ENCODE data around the gene KCNJ5. TPM values are rescaled to one million over a fixed set of nuclear protein-coding genes. Genes with fewer than 3 reads are reported as not detected.

KCNJ5 gene
- total and polyA plus RNA-seq, 5 experiments from 2014 or later: not detected

- H3K27ac Mint-ChIP-seq: peak overlapping the region in 1 of 10 donors; percentile 64
- DNase-seq: no peak
- no peaks in the 10 kb centered on the region for H3K9me3 Mint-ChIP-seq
- H3K27me3 Mint-ChIP-seq: peaks cover 27 to 72% (median 63%) of the 10 kb centered on the region in 5 donors
- no peak for ATAC-seq
- POLR2A ChIA-PET: interaction anchor here (0.7 kb wide), 2 partner anchors 11 kb away, joined by 4 read pairs; no protein-coding TSS in a partner anchor
- H3K36me3 Mint-ChIP-seq: peaks cover 0 to 2% (median 0%) of the 10 kb centered on the region in 3 donors
- H3K4me1 Mint-ChIP-seq: peaks cover 0 to 19% (median 10%) of the 10 kb centered on the region in 4 donors
- H3K4me3 Mint-ChIP-seq: peak overlapping the region in 8 of 10 donors; percentile 27 to 86 (median 62)
These were observed 800 bp downstream of the KCNJ5 start for GRCh38 chr11:128891913-128892398.

- H3K27ac Mint-ChIP-seq: no peak overlapping the region
- DNase-seq: no peak
- H3K36me3 Mint-ChIP-seq: peaks cover 0 to 2% (median 0%) of the 10 kb centered on the region in 3 donors
- no peaks in the 10 kb centered on the region for H3K9me3 Mint-ChIP-seq
- POLR2A ChIA-PET: no interaction called here
- H3K4me3 Mint-ChIP-seq: no peak overlapping the region
- H3K4me1 Mint-ChIP-seq: peaks cover 0 to 17% (median 10%) of the 10 kb centered on the region in 4 donors
- no peak for ATAC-seq
- H3K27me3 Mint-ChIP-seq: peaks cover 25 to 64% (median 60%) of the 10 kb centered on the region in 5 donors
These were observed 1.9 kb downstream of the KCNJ5 start for GRCh38 chr11:128892866-128893565.

GRCh38 chr11:128893578-128894285 lies 2.6 kb downstream of the KCNJ5 start:
- H3K27me3 Mint-ChIP-seq: peaks cover 20 to 57% (median 53%) of the 10 kb centered on the region in 5 donors
- ATAC-seq: no peak
- peaks cover 0 to 17% (median 10%) of the 10 kb centered on the region in 4 donors for H3K4me1 Mint-ChIP-seq
- no peak overlapping the region for H3K4me3 Mint-ChIP-seq
- DNase-seq: no peak
- peaks cover 0 to 2% (median 0%) of the 10 kb centered on the region in 3 donors for H3K36me3 Mint-ChIP-seq
- POLR2A ChIA-PET: no interaction called here
- no peak overlapping the region for H3K27ac Mint-ChIP-seq
- no peaks in the 10 kb centered on the region for H3K9me3 Mint-ChIP-seq

- H3K4me3 Mint-ChIP-seq: no peak overlapping the region
- peaks cover 20 to 54% (median 49%) of the 10 kb centered on the region in 5 donors for H3K27me3 Mint-ChIP-seq
- POLR2A ChIA-PET: no interaction called here
- no peaks in the 10 kb centered on the region for H3K9me3 Mint-ChIP-seq
- peaks cover 0 to 2% (median 0%) of the 10 kb centered on the region in 3 donors for H3K36me3 Mint-ChIP-seq
- DNase-seq: no peak
- H3K4me1 Mint-ChIP-seq: peaks cover 0 to 17% (median 10%) of the 10 kb centered on the region in 4 donors
- ATAC-seq: no peak
- H3K27ac Mint-ChIP-seq: no peak overlapping the region
These were observed 3.1 kb downstream of the KCNJ5 start for GRCh38 chr11:128894286-128894681.

GRCh38 chr11:128894685-128895084 lies 3.5 kb downstream of the KCNJ5 start:
- Mint-ChIP-seq H3K9me3 (no peaks in the 10 kb centered on the region), H3K27ac (no peak overlapping the region), H3K4me1 (peaks cover 0 to 17% (median 10%) of the 10 kb centered on the region in 4 donors), H3K36me3 (peaks cover 0 to 2% (median 0%) of the 10 kb centered on the region in 3 donors), H3K4me3 (no peak overlapping the region), H3K27me3 (peaks cover 17 to 52% (median 45%) of the 10 kb centered on the region in 5 donors)
- ATAC-seq (no peak), DNase-seq (no peak)
- POLR2A ChIA-PET: no interaction called here

GRCh38 chr11:128895526-128895925 lies 4.4 kb downstream of the KCNJ5 start:
- POLR2A ChIA-PET: no interaction called here
- Mint-ChIP-seq H3K36me3 (peaks cover 0 to 2% (median 0%) of the 10 kb centered on the region in 3 donors), H3K4me3 (no peak overlapping the region), H3K9me3 (no peaks in the 10 kb centered on the region), H3K27me3 (peaks cover 16 to 46% (median 38%) of the 10 kb centered on the region in 5 donors), H3K4me1 (peaks cover 0 to 15% (median 10%) of the 10 kb centered on the region in 4 donors), H3K27ac (no peak overlapping the region)
- DNase-seq (no peak), ATAC-seq (no peak)

GRCh38 chr11:128896356-128896755 lies 5.2 kb downstream of the KCNJ5 start:
- H3K4me1 Mint-ChIP-seq: peaks cover 0 to 11% (median 7%) of the 10 kb centered on the region in 4 donors
- ATAC-seq (no peak), DNase-seq (no peak)
- H3K4me3 Mint-ChIP-seq: no peak overlapping the region
- POLR2A ChIA-PET: no interaction called here
- no peak overlapping the region for H3K27ac Mint-ChIP-seq
- no peaks in the 10 kb centered on the region for H3K9me3 Mint-ChIP-seq
- peaks cover 13 to 45% (median 34%) of the 10 kb centered on the region in 5 donors for H3K27me3 Mint-ChIP-seq
- H3K36me3 Mint-ChIP-seq: peaks cover 0 to under 1% (median 0%) of the 10 kb centered on the region in 3 donors

GRCh38 chr11:128897826-128898225 lies 6.7 kb downstream of the KCNJ5 start:
- H3K9me3 Mint-ChIP-seq: no peaks in the 10 kb centered on the region
- no peak for ATAC-seq
- no peak overlapping the region for H3K27ac Mint-ChIP-seq
- H3K4me3 Mint-ChIP-seq: no peak overlapping the region
- POLR2A ChIA-PET: no interaction called here
- no peaks in the 10 kb centered on the region for H3K36me3 Mint-ChIP-seq
- peaks cover 0 to 3% (median 2%) of the 10 kb centered on the region in 4 donors for H3K4me1 Mint-ChIP-seq
- H3K27me3 Mint-ChIP-seq: peaks cover 8 to 33% (median 20%) of the 10 kb centered on the region in 5 donors
- no peak for DNase-seq

GRCh38 chr11:128898580-128899344 lies 7.6 kb downstream of the KCNJ5 start:
- ATAC-seq: no peak
- Mint-ChIP-seq H3K27me3 (peaks cover 8 to 30% (median 11%) of the 10 kb centered on the region in 5 donors), H3K4me3 (no peak overlapping the region)

GRCh38 chr11:128900468-128900867 lies 9.3 kb downstream of the KCNJ5 start:
- Mint-ChIP-seq H3K9me3 (no peaks in the 10 kb centered on the region), H3K36me3 (no peaks in the 10 kb centered on the region), H3K27ac (no peak overlapping the region), H3K4me3 (no peak overlapping the region), H3K27me3 (peaks cover 0 to 27% (median 3%) of the 10 kb centered on the region in 5 donors), H3K4me1 (peaks cover 0 to 16% (median 8%) of the 10 kb centered on the region in 4 donors)
- DNase-seq (no peak), ATAC-seq (no peak)
- POLR2A ChIA-PET: no interaction called here

More at GRCh38 chr11:128898580-128899344, 7.6 kb downstream of the KCNJ5 start:
- no peak for DNase-seq
- POLR2A ChIA-PET: no interaction called here
- Mint-ChIP-seq H3K27ac (no peak overlapping the region), H3K4me1 (peaks cover 0 to 6% (median 3%) of the 10 kb centered on the region in 4 donors), H3K36me3 (no peaks in the 10 kb centered on the region), H3K9me3 (no peaks in the 10 kb centered on the region)

- no peaks in the 10 kb centered on the region for H3K36me3 Mint-ChIP-seq
- peak overlapping the region in 1 of 10 donors; percentile 52 for H3K4me3 Mint-ChIP-seq
- peaks cover 6 to 26% (median 12%) of the 10 kb centered on the region in 4 donors for H3K4me1 Mint-ChIP-seq
- no peaks in the 10 kb centered on the region for H3K9me3 Mint-ChIP-seq
- no peak for ATAC-seq
- H3K27me3 Mint-ChIP-seq: peaks cover 2 to 19% (median 3%) of the 10 kb centered on the region in 5 donors
- POLR2A ChIA-PET: no interaction called here
- no peak overlapping the region for H3K27ac Mint-ChIP-seq
- DNase-seq: no peak
These were observed 10.7 kb downstream of the KCNJ5 start for GRCh38 chr11:128901653-128902514.

All from naive thymus-derived CD8-positive, alpha-beta T cell (primary cell).